ENCODE measurements around the gene MBD4.

MBD4 gene

DNA sequence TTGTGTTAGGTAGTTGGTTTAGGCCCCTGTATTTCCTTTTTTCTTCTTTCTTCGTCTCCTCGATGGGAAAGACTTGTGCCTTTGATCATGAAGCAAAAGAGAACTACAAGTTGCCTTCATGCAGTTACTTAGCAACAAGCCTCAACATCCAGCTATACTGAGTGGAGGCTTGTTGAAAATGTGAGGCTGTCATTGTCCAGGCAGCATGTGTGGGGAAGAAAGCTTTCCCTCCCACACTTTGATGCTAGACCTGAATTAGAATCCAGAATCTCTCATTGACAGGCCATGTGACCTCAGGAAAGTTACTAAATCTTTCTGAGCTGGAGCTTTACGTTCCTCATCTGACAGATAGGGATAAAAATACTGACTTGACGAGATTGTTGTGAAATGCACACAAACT is 24.0 kb upstream of the MBD4 start:
- TF ChIP-seq ZNF565 (CRISPR knock-in tag; conservative IDR thresholded peaks at IDR 0.05; ENCODE audit: low read depth), result no peak
- no peak for TF ChIP-seq BACH2 (CRISPR knock-in tag; IDR thresholded peaks at IDR 0.05; ENCODE audit: borderline replicate concordance)
- TF ChIP-seq, protein P1, sequence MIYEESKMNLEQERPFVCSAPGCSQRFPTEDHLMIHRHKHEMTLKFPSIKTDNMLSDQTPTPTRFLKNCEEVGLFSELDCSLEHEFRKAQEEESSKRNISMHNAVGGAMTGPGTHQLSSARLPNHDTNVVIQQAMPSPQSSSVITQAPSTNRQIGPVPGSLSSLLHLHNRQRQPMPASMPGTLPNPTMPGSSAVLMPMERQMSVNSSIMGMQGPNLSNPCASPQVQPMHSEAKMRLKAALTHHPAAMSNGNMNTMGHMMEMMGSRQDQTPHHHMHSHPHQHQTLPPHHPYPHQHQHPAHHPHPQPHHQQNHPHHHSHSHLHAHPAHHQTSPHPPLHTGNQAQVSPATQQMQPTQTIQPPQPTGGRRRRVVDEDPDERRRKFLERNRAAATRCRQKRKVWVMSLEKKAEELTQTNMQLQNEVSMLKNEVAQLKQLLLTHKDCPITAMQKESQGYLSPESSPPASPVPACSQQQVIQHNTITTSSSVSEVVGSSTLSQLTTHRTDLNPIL (CRISPR knock-in tag; IDR thresholded peaks at IDR 0.05; ENCODE audit: low read depth), result no peak
- no peak for TF ChIP-seq OSR1 (CRISPR knock-in tag; IDR thresholded peaks at IDR 0.05)
- TF ChIP-seq, protein P2, sequence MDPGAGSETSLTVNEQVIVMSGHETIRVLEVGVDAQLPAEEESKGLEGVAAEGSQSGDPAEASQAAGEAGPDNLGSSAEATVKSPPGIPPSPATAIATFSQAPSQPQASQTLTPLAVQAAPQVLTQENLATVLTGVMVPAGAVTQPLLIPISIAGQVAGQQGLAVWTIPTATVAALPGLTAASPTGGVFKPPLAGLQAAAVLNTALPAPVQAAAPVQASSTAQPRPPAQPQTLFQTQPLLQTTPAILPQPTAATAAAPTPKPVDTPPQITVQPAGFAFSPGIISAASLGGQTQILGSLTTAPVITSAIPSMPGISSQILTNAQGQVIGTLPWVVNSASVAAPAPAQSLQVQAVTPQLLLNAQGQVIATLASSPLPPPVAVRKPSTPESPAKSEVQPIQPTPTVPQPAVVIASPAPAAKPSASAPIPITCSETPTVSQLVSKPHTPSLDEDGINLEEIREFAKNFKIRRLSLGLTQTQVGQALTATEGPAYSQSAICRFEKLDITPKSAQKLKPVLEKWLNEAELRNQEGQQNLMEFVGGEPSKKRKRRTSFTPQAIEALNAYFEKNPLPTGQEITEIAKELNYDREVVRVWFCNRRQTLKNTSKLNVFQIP (CRISPR knock-in tag; IDR thresholded peaks at IDR 0.05; ENCODE audit: borderline replicate concordance, low read depth), result no peak
- TF ChIP-seq SNAI2 (CRISPR knock-in tag; IDR thresholded peaks at IDR 0.05), result no peak
- no peak for TF ChIP-seq GLIS3 (CRISPR knock-in tag; IDR thresholded peaks at IDR 0.05)
- TF ChIP-seq, protein P3, sequence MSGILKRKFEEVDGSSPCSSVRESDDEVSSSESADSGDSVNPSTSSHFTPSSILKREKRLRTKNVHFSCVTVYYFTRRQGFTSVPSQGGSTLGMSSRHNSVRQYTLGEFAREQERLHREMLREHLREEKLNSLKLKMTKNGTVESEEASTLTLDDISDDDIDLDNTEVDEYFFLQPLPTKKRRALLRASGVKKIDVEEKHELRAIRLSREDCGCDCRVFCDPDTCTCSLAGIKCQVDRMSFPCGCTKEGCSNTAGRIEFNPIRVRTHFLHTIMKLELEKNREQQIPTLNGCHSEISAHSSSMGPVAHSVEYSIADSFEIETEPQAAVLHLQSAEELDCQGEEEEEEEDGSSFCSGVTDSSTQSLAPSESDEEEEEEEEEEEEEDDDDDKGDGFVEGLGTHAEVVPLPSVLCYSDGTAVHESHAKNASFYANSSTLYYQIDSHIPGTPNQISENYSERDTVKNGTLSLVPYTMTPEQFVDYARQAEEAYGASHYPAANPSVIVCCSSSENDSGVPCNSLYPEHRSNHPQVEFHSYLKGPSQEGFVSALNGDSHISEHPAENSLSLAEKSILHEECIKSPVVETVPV (CRISPR knock-in tag; IDR thresholded peaks at IDR 0.05), result no peak
- TF ChIP-seq ZFP30 (CRISPR knock-in tag; IDR thresholded peaks at IDR 0.05), result no peak
- no peak for TF ChIP-seq PPARA (CRISPR knock-in tag; IDR thresholded peaks at IDR 0.05; ENCODE audit: borderline replicate concordance)
- no peak for TF ChIP-seq RARB (CRISPR knock-in tag; IDR thresholded peaks at IDR 0.05)
- TF ChIP-seq TCF4 (CRISPR knock-in tag; IDR thresholded peaks at IDR 0.05; ENCODE audit: borderline replicate concordance), result no peak
- TF ChIP-seq TOX (CRISPR knock-in tag; IDR thresholded peaks at IDR 0.05; ENCODE audit: borderline replicate concordance), result no peak
- ATAC-seq, result no peak

DNA sequence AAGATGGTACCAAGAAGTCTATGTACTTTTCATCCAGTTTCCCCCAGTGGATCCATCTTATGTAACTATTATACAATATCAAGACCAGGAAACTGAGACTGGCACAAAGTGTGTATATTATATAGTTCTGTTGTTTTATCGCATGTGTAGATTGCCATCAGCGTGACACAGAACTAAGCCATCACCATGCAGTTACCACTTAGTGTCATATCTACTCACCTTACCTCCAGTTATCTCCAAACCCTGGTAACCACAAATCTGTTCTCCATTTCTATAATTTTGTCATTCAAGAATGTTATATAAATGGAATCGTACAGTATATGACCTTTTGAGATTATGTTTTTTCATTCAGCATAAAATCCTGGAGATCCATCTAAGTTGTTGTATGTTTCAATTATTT is 23.3 kb upstream of the MBD4 start:
- no peak for ATAC-seq
- TF ChIP-seq RARB (CRISPR knock-in tag; IDR thresholded peaks at IDR 0.05) (no peak), ESRRG (CRISPR knock-in tag; IDR thresholded peaks at IDR 0.05) (no peak), ZNF70 (CRISPR knock-in tag; IDR thresholded peaks at IDR 0.05) (no peak), BACH2 (CRISPR knock-in tag; IDR thresholded peaks at IDR 0.05; ENCODE audit: borderline replicate concordance) (no peak), TCF4 (CRISPR knock-in tag; IDR thresholded peaks at IDR 0.05; ENCODE audit: borderline replicate concordance) (no peak), ARNTL (CRISPR knock-in tag; IDR thresholded peaks at IDR 0.05; ENCODE audit: borderline replicate concordance, low read depth) (no peak), GLIS3 (CRISPR knock-in tag; IDR thresholded peaks at IDR 0.05) (no peak), OSR1 (CRISPR knock-in tag; IDR thresholded peaks at IDR 0.05) (no peak), ZFP3 (CRISPR knock-in tag; IDR thresholded peaks at IDR 0.05) (no peak), SNAI2 (CRISPR knock-in tag; IDR thresholded peaks at IDR 0.05) (no peak)
- TF ChIP-seq, protein P4, sequence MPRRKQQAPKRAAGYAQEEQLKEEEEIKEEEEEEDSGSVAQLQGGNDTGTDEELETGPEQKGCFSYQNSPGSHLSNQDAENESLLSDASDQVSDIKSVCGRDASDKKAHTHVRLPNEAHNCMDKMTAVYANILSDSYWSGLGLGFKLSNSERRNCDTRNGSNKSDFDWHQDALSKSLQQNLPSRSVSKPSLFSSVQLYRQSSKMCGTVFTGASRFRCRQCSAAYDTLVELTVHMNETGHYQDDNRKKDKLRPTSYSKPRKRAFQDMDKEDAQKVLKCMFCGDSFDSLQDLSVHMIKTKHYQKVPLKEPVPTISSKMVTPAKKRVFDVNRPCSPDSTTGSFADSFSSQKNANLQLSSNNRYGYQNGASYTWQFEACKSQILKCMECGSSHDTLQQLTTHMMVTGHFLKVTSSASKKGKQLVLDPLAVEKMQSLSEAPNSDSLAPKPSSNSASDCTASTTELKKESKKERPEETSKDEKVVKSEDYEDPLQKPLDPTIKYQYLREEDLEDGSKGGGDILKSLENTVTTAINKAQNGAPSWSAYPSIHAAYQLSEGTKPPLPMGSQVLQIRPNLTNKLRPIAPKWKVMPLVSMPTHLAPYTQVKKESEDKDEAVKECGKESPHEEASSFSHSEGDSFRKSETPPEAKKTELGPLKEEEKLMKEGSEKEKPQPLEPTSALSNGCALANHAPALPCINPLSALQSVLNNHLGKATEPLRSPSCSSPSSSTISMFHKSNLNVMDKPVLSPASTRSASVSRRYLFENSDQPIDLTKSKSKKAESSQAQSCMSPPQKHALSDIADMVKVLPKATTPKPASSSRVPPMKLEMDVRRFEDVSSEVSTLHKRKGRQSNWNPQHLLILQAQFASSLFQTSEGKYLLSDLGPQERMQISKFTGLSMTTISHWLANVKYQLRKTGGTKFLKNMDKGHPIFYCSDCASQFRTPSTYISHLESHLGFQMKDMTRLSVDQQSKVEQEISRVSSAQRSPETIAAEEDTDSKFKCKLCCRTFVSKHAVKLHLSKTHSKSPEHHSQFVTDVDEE (CRISPR knock-in tag; IDR thresholded peaks at IDR 0.05), result no peak
- TF ChIP-seq, protein P3 (CRISPR knock-in tag; IDR thresholded peaks at IDR 0.05), result no peak
- TF ChIP-seq, protein P2 (CRISPR knock-in tag; IDR thresholded peaks at IDR 0.05; ENCODE audit: borderline replicate concordance, low read depth), result no peak
